Suprapubic skin (tissue), 3 donors: ENCODE measurements around the gene OR2H1.

Source experiments
- CTCF ChIP-seq, 2 donors: fragments of 200-600 bp in 1 of 2; fragments of 450-650 bp in 1 of 2; sonication (generic) in 1 of 2; IDR thresholded peaks; one replicate each; pipeline ENCODE4 v1.5.1; 2016 to 2019; ENCODE audit warnings: antibody characterized with exemption in 2 of 2, mild to moderate bottlenecking in 1 of 2, moderate library complexity in 1 of 2
- EP300 ChIP-seq: sonication (generic); formaldehyde crosslinking; IDR thresholded peaks from one replicate; pipeline ENCODE4 v1.6.1; 2017; ENCODE audit warnings: antibody characterized with exemption

GRCh38 chr6:29483186-29483585 is 26.2 kb downstream of the OR2H1 start:
- TF ChIP-seq CTCF (IDR thresholded peaks at IDR 0.05), result no peak
- no peak for TF ChIP-seq EP300
